ENCODE results near the gene SEMA4D. TPM values are rescaled to one million over a fixed set of nuclear protein-coding genes. Genes with fewer than 3 reads are reported as not detected.

Gene SEMA4D
- total RNA-seq, 2 donors from 2014 or later: 42.8 to 51.0 TPM

- peak overlapping the region; percentile 6 for H3K27ac Mint-ChIP-seq
- no peak overlapping the region for H3K9ac ChIP-seq (ENCODE audit: extremely low read depth, low read length, poor library complexity, severe bottlenecking)
- H3K4me1 ChIP-seq (ENCODE audit: control insufficient read depth, insufficient read depth, low read length): no peaks in the 10 kb centered on the region
- no peaks in the 10 kb centered on the region for H3K9me3 Mint-ChIP-seq
- peaks cover 1% of the 10 kb centered on the region for H3K36me3 Mint-ChIP-seq (ENCODE audit: low read depth)
- no peak overlapping the region for H3K4me3 ChIP-seq (ENCODE audit: low read length)
- WGBS, 2 experiments (ENCODE audit: insufficient coverage in 1 of 2, insufficient read length in 1 of 2): 89 to 90% methylated on average over 2 to 9 of the region's 9 CpGs
- H3K36me3 ChIP-seq (ENCODE audit: control insufficient read depth, insufficient read depth, low read length): no peaks in the 10 kb centered on the region
- no peak overlapping the region for H3K4me3 Mint-ChIP-seq
- H3K9me3 ChIP-seq (ENCODE audit: control insufficient read depth, low read length): no peaks in the 10 kb centered on the region
- DNase-seq: no peak
- H3K27me3 Mint-ChIP-seq (ENCODE audit: insufficient read depth): no peaks in the 10 kb centered on the region
- H3K4me1 Mint-ChIP-seq: no peaks in the 10 kb centered on the region
- TF ChIP-seq CTCF (conservative IDR thresholded peaks at IDR 0.05): no peak
- no peak overlapping the region for H3K27ac ChIP-seq (ENCODE audit: low read depth, low read length)
- H3K27me3 ChIP-seq (ENCODE audit: control insufficient read depth, insufficient read depth, low read length, poor library complexity, severe bottlenecking): no peaks in the 10 kb centered on the region
Observed at GRCh38 chr9:89444274-89444673, 53.6 kb downstream of the SEMA4D start.

GRCh38 chr9:89442981-89443814 lies 54.7 kb downstream of the SEMA4D start:
- Histone ChIP-seq H3K4me1 (ENCODE audit: control insufficient read depth, insufficient read depth, low read length) (no peaks in the 10 kb centered on the region), H3K36me3 (ENCODE audit: control insufficient read depth, insufficient read depth, low read length) (no peaks in the 10 kb centered on the region), H3K27ac (ENCODE audit: low read depth, low read length) (no peak overlapping the region), H3K9ac (ENCODE audit: extremely low read depth, low read length, poor library complexity, severe bottlenecking) (no peak overlapping the region), H3K4me3 (ENCODE audit: low read length) (no peak overlapping the region), H3K9me3 (ENCODE audit: control insufficient read depth, low read length) (no peaks in the 10 kb centered on the region), H3K27me3 (ENCODE audit: control insufficient read depth, insufficient read depth, low read length, poor library complexity, severe bottlenecking) (no peaks in the 10 kb centered on the region)
- Mint-ChIP-seq H3K36me3 (ENCODE audit: low read depth) (no peaks in the 10 kb centered on the region), H3K9me3 (no peaks in the 10 kb centered on the region), H3K27ac (no peak overlapping the region), H3K27me3 (ENCODE audit: insufficient read depth) (no peaks in the 10 kb centered on the region), H3K4me1 (no peaks in the 10 kb centered on the region), H3K4me3 (no peak overlapping the region)
- WGBS, 2 experiments (ENCODE audit: insufficient coverage in 1 of 2, insufficient read length in 1 of 2): 88 to 91% methylated on average over 14 to 22 of the region's 22 CpGs
- TF ChIP-seq CTCF (conservative IDR thresholded peaks at IDR 0.05): no peak
- no peak for DNase-seq

- no peak overlapping the region for H3K4me3 ChIP-seq (ENCODE audit: low read length)
- Mint-ChIP-seq H3K4me1 (no peaks in the 10 kb centered on the region), H3K36me3 (ENCODE audit: low read depth) (no peaks in the 10 kb centered on the region), H3K9me3 (no peaks in the 10 kb centered on the region), H3K27me3 (ENCODE audit: insufficient read depth) (no peaks in the 10 kb centered on the region), H3K27ac (no peak overlapping the region), H3K4me3 (no peak overlapping the region)
- no peaks in the 10 kb centered on the region for H3K4me1 ChIP-seq (ENCODE audit: control insufficient read depth, insufficient read depth, low read length)
- DNase-seq: no peak
- no peaks in the 10 kb centered on the region for H3K9me3 ChIP-seq (ENCODE audit: control insufficient read depth, low read length)
- no peaks in the 10 kb centered on the region for H3K36me3 ChIP-seq (ENCODE audit: control insufficient read depth, insufficient read depth, low read length)
- 93 to 96% methylated on average over 6 to 9 of the region's 9 CpGs for WGBS, 2 experiments (ENCODE audit: insufficient coverage in 1 of 2, insufficient read length in 1 of 2)
- H3K9ac ChIP-seq (ENCODE audit: extremely low read depth, low read length, poor library complexity, severe bottlenecking): no peak overlapping the region
- H3K27me3 ChIP-seq (ENCODE audit: control insufficient read depth, insufficient read depth, low read length, poor library complexity, severe bottlenecking): no peaks in the 10 kb centered on the region
- no peak overlapping the region for H3K27ac ChIP-seq (ENCODE audit: low read depth, low read length)
- TF ChIP-seq CTCF (conservative IDR thresholded peaks at IDR 0.05): no peak
Observed at GRCh38 chr9:89442501-89442978, 55.4 kb downstream of the SEMA4D start.

Measured in endodermal cell (in vitro differentiated cells).